K562 (cell line): ENCODE data around the gene POSTN. TPM values are rescaled to one million over a fixed set of nuclear protein-coding genes. Genes with fewer than 3 reads are reported as not detected.
"Not testable (repeated sequence)": the region's sequence is repeated elsewhere in the genome, so short reads cannot be mapped to it uniquely, and the experiment has no call there.

Source experiments
- ATAC-seq: fragments of 200-7000 bp; cut with Tn5 transposase; 3 replicates; pipeline ENCODE4 v1.9.1; 2020; ENCODE audit warnings: moderate library complexity
- BruUV-seq: library from RNA; stranded (reverse); fragments of 400-500 nt; replicated peaks from 2 replicates; lab custom pipeline; 2021; lab: Mats Ljungman, UMichigan
- CTCF ChIA-PET: fragments of 300-600 bp; formaldehyde crosslinking; extraction: SDS; loops from one replicate; lab custom pipeline; 2021; ENCODE audit warnings: low intra/inter-chr PET ratio; lab: Yijun Ruan, JAX
- POLR2A ChIA-PET: fragments of 300-600, 350-650 bp; sonication (Branson Sonifier 250); formaldehyde crosslinking; extraction: SDS; loops from one replicate; lab custom pipeline; 2021; ENCODE audit warnings: antibody characterized with exemption, inconsistent platforms; lab: Yijun Ruan, JAX
- DNase-seq, 4 experiments: peaks; one replicate each; pipeline versions ENCODE4 v3.0.0 to v3.0.0-alpha.2; 2011 to 2018; ENCODE audit warnings: low spot score in 3 of 4, mixed read lengths in 3 of 4; ENCODE audit errors: extremely low read depth in 1 of 4
- FAIRE-seq: peaks from 2 replicates; lab custom pipeline; 2011; peaks lifted over from hg19 to GRCh38; lab: Jason Lieb, UNC
- H2AFZ ChIP-seq: 2 replicates; pipeline ENCODE4 v1.6.0; 2011; ENCODE audit warnings: low read depth, low read length, control low read depth, inconsistent platforms
- H3K27ac ChIP-seq: fragments of 200-600 bp; 3 replicates; pipeline ENCODE4 v1.8.0; 2011; ENCODE audit warnings: low read depth, mild to moderate bottlenecking, control low read depth, inconsistent platforms, low read length, moderate library complexity, mixed read lengths; ENCODE audit errors: extremely low read depth
- H3K27me3 ChIP-seq, 2 experiments: fragments of 300-600 bp in 1 of 2; 2 replicates in 1 of 2; 3 replicates in 1 of 2; pipeline versions ENCODE4 v1.6.0 to v1.8.0; 2011; ENCODE audit warnings: inconsistent platforms in 2 of 2, low read length in 2 of 2, mild to moderate bottlenecking in 1 of 2, mixed read lengths in 1 of 2, moderate library complexity in 1 of 2; ENCODE audit not compliant: control insufficient read depth in 2 of 2, insufficient read depth in 2 of 2
- H3K36me3 ChIP-seq: fragments of 300-600 bp; 3 replicates; pipeline ENCODE4 v1.8.0; 2011; ENCODE audit warnings: mild to moderate bottlenecking, low read length, inconsistent platforms; ENCODE audit not compliant: control insufficient read depth, insufficient read depth
- H3K4me1 ChIP-seq, 2 experiments: fragments of 200-600 bp in 1 of 2; replicated peaks in 1 of 2; 2 replicates in 1 of 2; 3 replicates in 1 of 2; pipeline versions ENCODE4 v1.5.1 to v1.8.0; 2011; ENCODE audit warnings: inconsistent platforms in 2 of 2, low read length in 2 of 2, mild to moderate bottlenecking in 1 of 2, mixed read lengths in 1 of 2, moderate library complexity in 1 of 2; ENCODE audit not compliant: control insufficient read depth in 2 of 2, insufficient read depth in 2 of 2
- H3K4me2 ChIP-seq: 2 replicates; pipeline ENCODE4 v1.6.1; 2011; ENCODE audit warnings: low read length, control low read depth, inconsistent platforms, mixed read lengths; ENCODE audit not compliant: insufficient read depth
- H3K4me3 ChIP-seq: fragments of 200-600 bp; sonication (generic), shearing (Covaris generic); 2 replicates; pipeline ENCODE4 v1.5.1; 2016; ENCODE audit warnings: control low read depth, inconsistent platforms
- H3K79me2 ChIP-seq: fragments of 200-600 bp; 3 replicates; pipeline ENCODE4 v1.8.0; 2011; ENCODE audit warnings: low read length, inconsistent platforms; ENCODE audit not compliant: control insufficient read depth, insufficient read depth
- H3K9ac ChIP-seq, 2 experiments: 2 replicates each; pipeline versions ENCODE4 v1.6.0 to v1.6.1; 2011; ENCODE audit warnings: low read depth in 2 of 2, low read length in 2 of 2, control low read depth in 1 of 2, inconsistent platforms in 1 of 2, mild to moderate bottlenecking in 1 of 2, mixed read lengths in 1 of 2; ENCODE audit not compliant: insufficient read depth in 1 of 2
- H3K9me1 ChIP-seq: one replicate; pipeline ENCODE4 v1.6.0; 2011; ENCODE audit warnings: inconsistent platforms, mild to moderate bottlenecking, low read length, moderate library complexity; ENCODE audit not compliant: control insufficient read depth, insufficient read depth
- H3K9me3 ChIP-seq: replicated peaks from 2 replicates; pipeline ENCODE4 v1.5.1; 2011; ENCODE audit warnings: low read depth, low read length, inconsistent platforms; ENCODE audit not compliant: control insufficient read depth, insufficient read depth
- H4K20me1 ChIP-seq: replicated peaks from 2 replicates; pipeline ENCODE4 v1.6.1; 2011; ENCODE audit warnings: low read length, inconsistent platforms, mixed read lengths; ENCODE audit not compliant: control insufficient read depth, insufficient read depth
- ARID4B ChIP-seq: sonication (generic); formaldehyde crosslinking; IDR thresholded peaks from 2 replicates; pipeline ENCODE4 v1.8.0; 2022; ENCODE audit warnings: mild to moderate bottlenecking, missing genetic modification reagents
- GTF2A2 ChIP-seq: IDR thresholded peaks from 2 replicates; pipeline ENCODE4 v1.6.1; 2016; ENCODE audit warnings: mild to moderate bottlenecking, missing genetic modification characterization, missing compliant biosample characterization
- ZNF121 ChIP-seq: sonication (generic); formaldehyde crosslinking; conservative IDR thresholded peaks from 2 replicates; pipeline ENCODE4 v1.8.0; 2022; ENCODE audit warnings: missing genetic modification reagents
- ZNF384 ChIP-seq: IDR thresholded peaks from 2 replicates; pipeline ENCODE4 v1.6.1; 2012; ENCODE audit warnings: low read depth, low read length, improper control_type of control experiment
- ZNF586 ChIP-seq: fragments of 450-650 bp; formaldehyde crosslinking; conservative IDR thresholded peaks from 2 replicates; pipeline ENCODE4 v1.4.0; 2020; ENCODE audit warnings: mild to moderate bottlenecking, moderate library complexity
- WGBS: fragments of 100-300 bp; shearing (Covaris generic); methylation state at CpG from one replicate; pipeline ENCODE4 v1.1.6; 2016; ENCODE audit warnings: low coverage, mixed read lengths; ENCODE audit not compliant: insufficient coverage; ENCODE audit errors: missing lambda C conversion rate; 5-methylcytosine and 5-hydroxymethylcytosine counted together
- in situ Hi-C: fragments of 300-500 bp; cut with MboI; formaldehyde crosslinking; loops from 4 replicates; pipeline ENCODE4 v1.15.0; 2018; ENCODE audit warnings: inconsistent platforms, mixed read lengths
- intact Hi-C: fragments of 100-400 bp; cut with micrococcal nuclease; formaldehyde crosslinking; loops from 2 replicates; pipeline ENCODE4 v1.14.2; 2022
- polyA plus RNA-seq, 8 experiments: library from polyadenylated mRNA; depleted of rRNA in 4 of 8; stranded (reverse) in 5 of 8; unstranded in 3 of 8; fragments of >200 nt; fragmentation: Nextera tagmentation in 2 of 8; fragmentation: Illumina TruSeq in 1 of 8; extraction: Ambion mirVana in 2 of 8; extraction: Trizol in 1 of 8; gene quantifications; 2 replicates each; pipeline versions ENCODE4 v1.2.1 to v1.2.3, GENCODE V29; 2011 to 2014; ENCODE audit warnings: inconsistent platforms in 1 of 8, missing spikeins in 1 of 8
- total RNA-seq, 7 experiments: library from RNA; depleted of rRNA in 6 of 7; stranded (reverse); fragments of >200 nt in 6 of 7; fragmentation: Illumina TruSeq in 2 of 7; extraction: Trizol in 2 of 7; gene quantifications; 2 replicates each; pipeline versions ENCODE4 v1.2.1 to v1.2.3, GENCODE V29; 2011 to 2021; ENCODE audit warnings: low replicate concordance in 1 of 7

POSTN gene
- total and polyA plus RNA-seq, 9 of the 15 experiments (the other 6 are each of a cell fraction or from before 2014, with no cell fraction given) = 0.01 to 0.04 TPM; not detected in 7

- ChIA-PET POLR2A (no interaction called here), CTCF (no interaction called here)
- Histone ChIP-seq H3K4me3 (no peak overlapping the region), H3K36me3 (no peaks in the 10 kb centered on the region), H3K27ac (no peak overlapping the region), H4K20me1 (no peaks in the 10 kb centered on the region), H3K9me1 (no peaks in the 10 kb centered on the region), H3K4me2 (no peak overlapping the region), H3K9ac (no peak overlapping the region), H3K79me2 (no peaks in the 10 kb centered on the region), H3K4me1 (no peaks in the 10 kb centered on the region), H2AFZ (no peak overlapping the region), H3K9me3 (no peaks in the 10 kb centered on the region), H3K27me3 (no peaks in the 10 kb centered on the region)
- WGBS = 0% methylated on average over 3 of the region's 3 CpGs
- ATAC-seq (no peak), DNase-seq (no peak), FAIRE-seq (no peak)
- in situ Hi-C loops (no loop called here), intact Hi-C loops (no loop called here)
- TF ChIP-seq ARID4B (CRISPR knock-in tag) (no peak), ZNF121 (CRISPR knock-in tag) (no peak), ZNF586 (no peak), GTF2A2 (tag) (no peak), ZNF384 (no peak)
- BruUV-seq = no TSS peak
Measured at GRCh38 chr13:37560526-37560925, 38.0 kb downstream of the POSTN start.

DNA sequence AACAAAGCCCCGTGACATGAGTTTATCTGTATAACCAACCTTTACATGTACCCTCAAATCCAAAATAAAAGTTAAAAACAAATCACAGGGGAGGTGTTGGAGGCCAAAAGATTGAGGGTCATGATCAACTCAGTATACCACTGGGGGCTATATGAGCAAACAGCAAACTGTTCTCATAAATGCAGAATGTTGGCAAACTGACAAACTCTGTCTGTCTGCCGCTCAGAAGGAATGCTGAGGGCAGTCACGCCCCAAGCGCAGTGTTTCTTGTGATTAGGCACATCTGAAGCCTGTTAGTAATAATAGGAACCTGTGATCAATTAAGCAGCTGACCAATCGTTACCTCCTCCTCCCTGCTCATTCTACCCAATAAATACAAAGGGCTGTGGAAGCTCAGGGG, 39.8 kb downstream of the POSTN start:
- intact Hi-C loops, DNase-seq, H3K4me3 ChIP-seq, CTCF ChIA-PET, BruUV-seq, ATAC-seq, H3K9ac ChIP-seq, H3K27ac ChIP-seq, H4K20me1 ChIP-seq, FAIRE-seq, H2AFZ ChIP-seq, H3K4me1 ChIP-seq, H3K27me3 ChIP-seq, in situ Hi-C loops, H3K36me3 ChIP-seq, H3K9me3 ChIP-seq, H3K9me1 ChIP-seq, H3K79me2 ChIP-seq, H3K4me2 ChIP-seq, POLR2A ChIA-PET: not testable (repeated sequence)
- 3% methylated on average over 5 of the region's 5 CpGs for whole genome bisulfite sequencing
